K562 (cell line): ENCODE results near the gene LCNL1. TPM values are rescaled to one million over a fixed set of nuclear protein-coding genes. Genes with fewer than 3 reads are reported as not detected.

Experiments used
- ATAC-seq: fragments of 200-7000 bp; cut with Tn5 transposase; 3 replicates; pipeline ENCODE4 v1.9.1; 2020; ENCODE audit warnings: moderate library complexity
- BruUV-seq: library from RNA; stranded (reverse); fragments of 400-500 nt; replicated peaks from 2 replicates; lab custom pipeline; 2021; lab: Mats Ljungman, UMichigan
- CTCF ChIA-PET: fragments of 300-600 bp; formaldehyde crosslinking; extraction: SDS; loops from one replicate; lab custom pipeline; 2021; ENCODE audit warnings: low intra/inter-chr PET ratio; lab: Yijun Ruan, JAX
- POLR2A ChIA-PET: fragments of 300-600, 350-650 bp; sonication (Branson Sonifier 250); formaldehyde crosslinking; extraction: SDS; loops from one replicate; lab custom pipeline; 2021; ENCODE audit warnings: antibody characterized with exemption, inconsistent platforms; lab: Yijun Ruan, JAX
- DNase-seq, 4 experiments: peaks; one replicate each; pipeline versions ENCODE4 v3.0.0 to v3.0.0-alpha.2; 2011 to 2018; ENCODE audit warnings: low spot score in 3 of 4, mixed read lengths in 3 of 4; ENCODE audit errors: extremely low read depth in 1 of 4
- FAIRE-seq: peaks from 2 replicates; lab custom pipeline; 2011; peaks lifted over from hg19 to GRCh38; lab: Jason Lieb, UNC
- H2AFZ ChIP-seq: 2 replicates; pipeline ENCODE4 v1.6.0; 2011; ENCODE audit warnings: low read depth, low read length, control low read depth, inconsistent platforms
- H3K27ac ChIP-seq: fragments of 200-600 bp; 3 replicates; pipeline ENCODE4 v1.8.0; 2011; ENCODE audit warnings: low read depth, mild to moderate bottlenecking, control low read depth, inconsistent platforms, low read length, moderate library complexity, mixed read lengths; ENCODE audit errors: extremely low read depth
- H3K27me3 ChIP-seq, 2 experiments: fragments of 300-600 bp in 1 of 2; 2 replicates in 1 of 2; 3 replicates in 1 of 2; pipeline versions ENCODE4 v1.6.0 to v1.8.0; 2011; ENCODE audit warnings: inconsistent platforms in 2 of 2, low read length in 2 of 2, mild to moderate bottlenecking in 1 of 2, mixed read lengths in 1 of 2, moderate library complexity in 1 of 2; ENCODE audit not compliant: control insufficient read depth in 2 of 2, insufficient read depth in 2 of 2
- H3K36me3 ChIP-seq: fragments of 300-600 bp; 3 replicates; pipeline ENCODE4 v1.8.0; 2011; ENCODE audit warnings: mild to moderate bottlenecking, low read length, inconsistent platforms; ENCODE audit not compliant: control insufficient read depth, insufficient read depth
- H3K4me1 ChIP-seq, 2 experiments: fragments of 200-600 bp in 1 of 2; replicated peaks in 1 of 2; 2 replicates in 1 of 2; 3 replicates in 1 of 2; pipeline versions ENCODE4 v1.5.1 to v1.8.0; 2011; ENCODE audit warnings: inconsistent platforms in 2 of 2, low read length in 2 of 2, mild to moderate bottlenecking in 1 of 2, mixed read lengths in 1 of 2, moderate library complexity in 1 of 2; ENCODE audit not compliant: control insufficient read depth in 2 of 2, insufficient read depth in 2 of 2
- H3K4me2 ChIP-seq: 2 replicates; pipeline ENCODE4 v1.6.1; 2011; ENCODE audit warnings: low read length, control low read depth, inconsistent platforms, mixed read lengths; ENCODE audit not compliant: insufficient read depth
- H3K4me3 ChIP-seq: fragments of 200-600 bp; sonication (generic), shearing (Covaris generic); 2 replicates; pipeline ENCODE4 v1.5.1; 2016; ENCODE audit warnings: control low read depth, inconsistent platforms
- H3K79me2 ChIP-seq: fragments of 200-600 bp; 3 replicates; pipeline ENCODE4 v1.8.0; 2011; ENCODE audit warnings: low read length, inconsistent platforms; ENCODE audit not compliant: control insufficient read depth, insufficient read depth
- H3K9ac ChIP-seq, 2 experiments: 2 replicates each; pipeline versions ENCODE4 v1.6.0 to v1.6.1; 2011; ENCODE audit warnings: low read depth in 2 of 2, low read length in 2 of 2, control low read depth in 1 of 2, inconsistent platforms in 1 of 2, mild to moderate bottlenecking in 1 of 2, mixed read lengths in 1 of 2; ENCODE audit not compliant: insufficient read depth in 1 of 2
- H3K9me1 ChIP-seq: one replicate; pipeline ENCODE4 v1.6.0; 2011; ENCODE audit warnings: inconsistent platforms, mild to moderate bottlenecking, low read length, moderate library complexity; ENCODE audit not compliant: control insufficient read depth, insufficient read depth
- H3K9me3 ChIP-seq: replicated peaks from 2 replicates; pipeline ENCODE4 v1.5.1; 2011; ENCODE audit warnings: low read depth, low read length, inconsistent platforms; ENCODE audit not compliant: control insufficient read depth, insufficient read depth
- H4K20me1 ChIP-seq: replicated peaks from 2 replicates; pipeline ENCODE4 v1.6.1; 2011; ENCODE audit warnings: low read length, inconsistent platforms, mixed read lengths; ENCODE audit not compliant: control insufficient read depth, insufficient read depth
- NCOA4 ChIP-seq: fragments of 450-650 bp; IDR thresholded peaks from 2 replicates; pipeline ENCODE4 v1.6.1; 2018; ENCODE audit warnings: mild to moderate bottlenecking; ENCODE audit not compliant: partially characterized antibody
- WGBS: fragments of 100-300 bp; shearing (Covaris generic); methylation state at CpG from one replicate; pipeline ENCODE4 v1.1.6; 2016; ENCODE audit warnings: low coverage, mixed read lengths; ENCODE audit not compliant: insufficient coverage; ENCODE audit errors: missing lambda C conversion rate; 5-methylcytosine and 5-hydroxymethylcytosine counted together
- in situ Hi-C: fragments of 300-500 bp; cut with MboI; formaldehyde crosslinking; loops from 4 replicates; pipeline ENCODE4 v1.15.0; 2018; ENCODE audit warnings: inconsistent platforms, mixed read lengths
- intact Hi-C: fragments of 100-400 bp; cut with micrococcal nuclease; formaldehyde crosslinking; loops from 2 replicates; pipeline ENCODE4 v1.14.2; 2022
- polyA plus RNA-seq, 8 experiments: library from polyadenylated mRNA; depleted of rRNA in 4 of 8; stranded (reverse) in 5 of 8; unstranded in 3 of 8; fragments of >200 nt; fragmentation: Nextera tagmentation in 2 of 8; fragmentation: Illumina TruSeq in 1 of 8; extraction: Ambion mirVana in 2 of 8; extraction: Trizol in 1 of 8; gene quantifications; 2 replicates each; pipeline versions ENCODE4 v1.2.1 to v1.2.3, GENCODE V29; 2011 to 2014; ENCODE audit warnings: inconsistent platforms in 1 of 8, missing spikeins in 1 of 8
- total RNA-seq, 7 experiments: library from RNA; depleted of rRNA in 6 of 7; stranded (reverse); fragments of >200 nt in 6 of 7; fragmentation: Illumina TruSeq in 2 of 7; extraction: Trizol in 2 of 7; gene quantifications; 2 replicates each; pipeline versions ENCODE4 v1.2.1 to v1.2.3, GENCODE V29; 2011 to 2021; ENCODE audit warnings: low replicate concordance in 1 of 7
- TF ChIP-seq, protein P1 (sequence below), 2 experiments: fragments of 450-650 bp; formaldehyde crosslinking in 1 of 2; IDR thresholded peaks; 2 replicates each; pipeline versions ENCODE4 v1.4.0 to v1.6.1; 2014 to 2020; ENCODE audit warnings: mild to moderate bottlenecking in 2 of 2, borderline replicate concordance in 1 of 2, low read depth in 1 of 2
- TF ChIP-seq, protein P2 (sequence below), 2 experiments: fragments of 450-650 bp in 1 of 2; IDR thresholded peaks; 2 replicates each; pipeline ENCODE4 v1.6.1; 2011 to 2017; ENCODE audit warnings: low read depth in 2 of 2, antibody characterized with exemption in 1 of 2, borderline replicate concordance in 1 of 2, low read length in 1 of 2, mild to moderate bottlenecking in 1 of 2, mixed read lengths in 1 of 2; ENCODE audit not compliant: control insufficient read depth in 1 of 2
- TF ChIP-seq, protein P3 (sequence below): sonication (generic); formaldehyde crosslinking; IDR thresholded peaks from 2 replicates; pipeline ENCODE4 v1.8.1; 2023; ENCODE audit warnings: mild to moderate bottlenecking, missing genetic modification reagents

The LCNL1 gene
- total and polyA plus RNA-seq, 9 of the 15 experiments (the other 6 are each of a cell fraction or from before 2014, with no cell fraction given) = 0.04 to 0.16 (median 0.04) TPM; not detected in 4

DNA sequence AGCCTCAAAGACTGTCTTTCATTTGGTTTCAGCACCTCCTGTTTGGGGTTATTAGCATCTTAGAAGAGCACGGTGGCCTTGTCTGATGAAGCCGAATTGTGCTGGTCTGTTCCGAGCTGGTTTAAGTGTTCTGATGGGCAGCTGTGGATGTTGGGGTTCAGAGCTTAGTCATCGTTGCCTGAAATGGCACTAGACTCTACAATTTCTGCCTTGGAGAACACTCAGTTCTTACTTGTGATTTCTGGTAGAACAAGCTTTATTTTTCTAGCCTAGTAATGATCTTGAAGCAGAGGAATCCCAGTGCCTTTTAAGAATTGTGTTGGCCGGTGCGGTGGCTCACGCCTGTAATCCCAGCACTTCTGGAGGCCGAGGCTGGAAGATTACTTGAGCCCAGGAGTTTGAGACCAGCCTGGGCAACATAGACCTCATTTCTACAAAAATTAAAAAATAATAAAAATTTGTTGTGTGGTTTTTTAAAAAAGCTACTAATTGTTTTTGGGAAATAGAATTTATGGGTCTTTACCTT, 46.1 kb upstream of the LCNL1 start:
- in situ Hi-C loops = no loop called here
- Histone ChIP-seq H3K36me3 (peaks cover 58% of the 10 kb centered on the region; the same call in 2 of the 3 replicates), H3K27ac (peak overlapping the region; percentile 1; the same call in 1 of the 3 replicates), H3K4me2 (no peak overlapping the region), H3K9ac (no peak overlapping the region), H3K79me2 (peaks cover 2% of the 10 kb centered on the region; the same call in 1 of the 3 replicates), H4K20me1 (no peaks in the 10 kb centered on the region), H3K9me1 (peaks cover 3% of the 10 kb centered on the region), H3K9me3 (no peaks in the 10 kb centered on the region), H3K4me3 (no peak overlapping the region), H3K27me3 (no peaks in the 10 kb centered on the region), H2AFZ (no peak overlapping the region), H3K4me1 (peaks cover 0 to 30% of the 10 kb centered on the region in 2 experiments; a peak in 1 of 5 replicates)
- FAIRE-seq = peak; percentile 37
- DNase-seq = no peak
- CTCF ChIA-PET = no interaction called here
- BruUV-seq = no TSS peak
- ATAC-seq = no peak
- WGBS = 73% methylated on average over 8 of the region's 8 CpGs
- POLR2A ChIA-PET = interaction anchor here (0.6 to 2.4 kb wide), 5 partner anchors 9 to 34 kb away, joined by 3 to 19 read pairs (median 6); no protein-coding TSS in a partner anchor
- intact Hi-C loops = no loop called here
- TF ChIP-seq, protein P1, sequence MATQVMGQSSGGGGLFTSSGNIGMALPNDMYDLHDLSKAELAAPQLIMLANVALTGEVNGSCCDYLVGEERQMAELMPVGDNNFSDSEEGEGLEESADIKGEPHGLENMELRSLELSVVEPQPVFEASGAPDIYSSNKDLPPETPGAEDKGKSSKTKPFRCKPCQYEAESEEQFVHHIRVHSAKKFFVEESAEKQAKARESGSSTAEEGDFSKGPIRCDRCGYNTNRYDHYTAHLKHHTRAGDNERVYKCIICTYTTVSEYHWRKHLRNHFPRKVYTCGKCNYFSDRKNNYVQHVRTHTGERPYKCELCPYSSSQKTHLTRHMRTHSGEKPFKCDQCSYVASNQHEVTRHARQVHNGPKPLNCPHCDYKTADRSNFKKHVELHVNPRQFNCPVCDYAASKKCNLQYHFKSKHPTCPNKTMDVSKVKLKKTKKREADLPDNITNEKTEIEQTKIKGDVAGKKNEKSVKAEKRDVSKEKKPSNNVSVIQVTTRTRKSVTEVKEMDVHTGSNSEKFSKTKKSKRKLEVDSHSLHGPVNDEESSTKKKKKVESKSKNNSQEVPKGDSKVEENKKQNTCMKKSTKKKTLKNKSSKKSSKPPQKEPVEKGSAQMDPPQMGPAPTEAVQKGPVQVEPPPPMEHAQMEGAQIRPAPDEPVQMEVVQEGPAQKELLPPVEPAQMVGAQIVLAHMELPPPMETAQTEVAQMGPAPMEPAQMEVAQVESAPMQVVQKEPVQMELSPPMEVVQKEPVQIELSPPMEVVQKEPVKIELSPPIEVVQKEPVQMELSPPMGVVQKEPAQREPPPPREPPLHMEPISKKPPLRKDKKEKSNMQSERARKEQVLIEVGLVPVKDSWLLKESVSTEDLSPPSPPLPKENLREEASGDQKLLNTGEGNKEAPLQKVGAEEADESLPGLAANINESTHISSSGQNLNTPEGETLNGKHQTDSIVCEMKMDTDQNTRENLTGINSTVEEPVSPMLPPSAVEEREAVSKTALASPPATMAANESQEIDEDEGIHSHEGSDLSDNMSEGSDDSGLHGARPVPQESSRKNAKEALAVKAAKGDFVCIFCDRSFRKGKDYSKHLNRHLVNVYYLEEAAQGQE (IDR thresholded peaks at IDR 0.05; ENCODE audit: borderline replicate concordance) = no peak
- TF ChIP-seq, protein P1 (CRISPR knock-in tag; IDR thresholded peaks at IDR 0.05; ENCODE audit: low read depth) = no peak
- TF ChIP-seq NCOA4 = no peak
- TF ChIP-seq, protein P2, sequence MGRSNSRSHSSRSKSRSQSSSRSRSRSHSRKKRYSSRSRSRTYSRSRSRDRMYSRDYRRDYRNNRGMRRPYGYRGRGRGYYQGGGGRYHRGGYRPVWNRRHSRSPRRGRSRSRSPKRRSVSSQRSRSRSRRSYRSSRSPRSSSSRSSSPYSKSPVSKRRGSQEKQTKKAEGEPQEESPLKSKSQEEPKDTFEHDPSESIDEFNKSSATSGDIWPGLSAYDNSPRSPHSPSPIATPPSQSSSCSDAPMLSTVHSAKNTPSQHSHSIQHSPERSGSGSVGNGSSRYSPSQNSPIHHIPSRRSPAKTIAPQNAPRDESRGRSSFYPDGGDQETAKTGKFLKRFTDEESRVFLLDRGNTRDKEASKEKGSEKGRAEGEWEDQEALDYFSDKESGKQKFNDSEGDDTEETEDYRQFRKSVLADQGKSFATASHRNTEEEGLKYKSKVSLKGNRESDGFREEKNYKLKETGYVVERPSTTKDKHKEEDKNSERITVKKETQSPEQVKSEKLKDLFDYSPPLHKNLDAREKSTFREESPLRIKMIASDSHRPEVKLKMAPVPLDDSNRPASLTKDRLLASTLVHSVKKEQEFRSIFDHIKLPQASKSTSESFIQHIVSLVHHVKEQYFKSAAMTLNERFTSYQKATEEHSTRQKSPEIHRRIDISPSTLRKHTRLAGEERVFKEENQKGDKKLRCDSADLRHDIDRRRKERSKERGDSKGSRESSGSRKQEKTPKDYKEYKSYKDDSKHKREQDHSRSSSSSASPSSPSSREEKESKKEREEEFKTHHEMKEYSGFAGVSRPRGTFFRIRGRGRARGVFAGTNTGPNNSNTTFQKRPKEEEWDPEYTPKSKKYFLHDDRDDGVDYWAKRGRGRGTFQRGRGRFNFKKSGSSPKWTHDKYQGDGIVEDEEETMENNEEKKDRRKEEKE (IDR thresholded peaks at IDR 0.05; ENCODE audit: borderline replicate concordance in 1 of 2, control insufficient read depth in 1 of 2, low read depth in 2 of 2, low read length in 1 of 2) = no peak
- TF ChIP-seq, protein P3, sequence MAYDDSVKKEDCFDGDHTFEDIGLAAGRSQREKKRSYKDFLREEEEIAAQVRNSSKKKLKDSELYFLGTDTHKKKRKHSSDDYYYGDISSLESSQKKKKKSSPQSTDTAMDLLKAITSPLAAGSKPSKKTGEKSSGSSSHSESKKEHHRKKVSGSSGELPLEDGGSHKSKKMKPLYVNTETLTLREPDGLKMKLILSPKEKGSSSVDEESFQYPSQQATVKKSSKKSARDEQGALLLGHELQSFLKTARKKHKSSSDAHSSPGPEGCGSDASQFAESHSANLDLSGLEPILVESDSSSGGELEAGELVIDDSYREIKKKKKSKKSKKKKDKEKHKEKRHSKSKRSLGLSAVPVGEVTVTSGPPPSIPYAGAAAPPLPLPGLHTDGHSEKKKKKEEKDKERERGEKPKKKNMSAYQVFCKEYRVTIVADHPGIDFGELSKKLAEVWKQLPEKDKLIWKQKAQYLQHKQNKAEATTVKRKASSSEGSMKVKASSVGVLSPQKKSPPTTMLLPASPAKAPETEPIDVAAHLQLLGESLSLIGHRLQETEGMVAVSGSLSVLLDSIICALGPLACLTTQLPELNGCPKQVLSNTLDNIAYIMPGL (CRISPR knock-in tag) = no peak
